H1 (cell line): ENCODE measurements around the gene DAAM1. TPM values are rescaled to one million over a fixed set of nuclear protein-coding genes. Genes with fewer than 3 reads are reported as not detected.

Source experiments
- CTCF ChIA-PET: fragments of 300-600 bp; sonication (Branson Sonifier 250); formaldehyde crosslinking; loops from one replicate; lab custom pipeline; 2021; ENCODE audit not compliant: partially characterized antibody; lab: Charles Lee
- POLR2A ChIA-PET: fragments of 300-600 bp; sonication (Branson Sonifier 250); formaldehyde crosslinking; loops from one replicate; lab custom pipeline; 2021; ENCODE audit warnings: inconsistent platforms; ENCODE audit not compliant: partially characterized antibody; lab: Charles Lee
- DNase-seq, 2 experiments: peaks; one replicate each; pipeline versions ENCODE4 v3.0.0 to v3.0.0-alpha.2; 2010 to 2022; ENCODE audit warnings: low spot score in 2 of 2, low read depth in 1 of 2, mixed read lengths in 1 of 2
- FAIRE-seq: peaks from 2 replicates; lab custom pipeline; 2011; peaks lifted over from hg19 to GRCh38; lab: Jason Lieb, UNC
- H2AFZ ChIP-seq: 2 replicates; pipeline ENCODE4 v1.8.1; 2012; ENCODE audit warnings: low read length, inconsistent platforms
- H2AK5ac ChIP-seq: 2 replicates; pipeline ENCODE4 v1.6.1; 2013; ENCODE audit warnings: low read depth, low read length
- H2BK120ac ChIP-seq: replicated peaks from 2 replicates; pipeline ENCODE3; 2013; ENCODE audit warnings: low read depth, low read length, inconsistent platforms
- H2BK12ac ChIP-seq: 2 replicates; pipeline ENCODE4 v1.6.1; 2013; ENCODE audit warnings: low read depth, low read length
- H2BK15ac ChIP-seq: 2 replicates; pipeline ENCODE4 v1.6.1; 2013; ENCODE audit warnings: low read length
- H2BK20ac ChIP-seq: 2 replicates; pipeline ENCODE4 v1.6.1; 2013; ENCODE audit warnings: low read length
- H2BK5ac ChIP-seq: 2 replicates; pipeline ENCODE4 v1.6.1; 2013; ENCODE audit warnings: low read depth, low read length
- H3K14ac ChIP-seq: 2 replicates; pipeline ENCODE4 v1.6.1; 2013; ENCODE audit warnings: inconsistent platforms; ENCODE audit not compliant: insufficient read length
- H3K18ac ChIP-seq: 2 replicates; pipeline ENCODE4 v1.6.1; 2013; ENCODE audit warnings: low read length; ENCODE audit errors: extremely low read depth
- H3K23ac ChIP-seq: 2 replicates; pipeline ENCODE4 v1.6.1; 2013; ENCODE audit warnings: inconsistent platforms; ENCODE audit not compliant: insufficient read length
- H3K23me2 ChIP-seq: 2 replicates; pipeline ENCODE4 v1.6.1; 2013; ENCODE audit warnings: low read depth, low read length
- H3K27ac ChIP-seq: 2 replicates; pipeline ENCODE4 v1.6.1; 2011; ENCODE audit warnings: low read depth, low read length, inconsistent platforms
- H3K27me3 ChIP-seq, 4 experiments: replicated peaks in 1 of 4; 1 replicate in 1 of 4; 2 replicates in 3 of 4; pipeline versions ENCODE4 v1.6.1 to v1.8.1; 2011 to 2013; ENCODE audit warnings: low read length in 3 of 4, mild to moderate bottlenecking in 3 of 4, inconsistent platforms in 2 of 4, mixed read lengths in 2 of 4, moderate library complexity in 1 of 4; ENCODE audit not compliant: control insufficient read depth in 3 of 4, insufficient read depth in 3 of 4; ENCODE audit errors: extremely low read depth in 1 of 4
- H3K36me3 ChIP-seq, 4 experiments: 2 replicates each; pipeline versions ENCODE4 v1.6.1 to v1.8.1; 2011 to 2013; ENCODE audit warnings: mild to moderate bottlenecking in 4 of 4, low read length in 3 of 4, moderate library complexity in 2 of 4, control low read depth in 1 of 4, inconsistent platforms in 1 of 4; ENCODE audit not compliant: insufficient read depth in 4 of 4, control insufficient read depth in 2 of 4
- H3K4ac ChIP-seq: replicated peaks from 2 replicates; pipeline ENCODE3; 2013; ENCODE audit warnings: low read length, low read depth, mixed read lengths, inconsistent platforms; ENCODE audit not compliant: insufficient read length
- H3K4me1 ChIP-seq, 4 experiments: replicated peaks in 1 of 4; 1 replicate in 1 of 4; 2 replicates in 3 of 4; pipeline versions ENCODE4 v1.6.1 to v1.8.1; 2011 to 2013; ENCODE audit warnings: low read length in 3 of 4, inconsistent platforms in 2 of 4, mixed read lengths in 1 of 4; ENCODE audit not compliant: insufficient read depth in 4 of 4, control insufficient read depth in 3 of 4
- H3K4me2 ChIP-seq, 2 experiments: 2 replicates each; pipeline versions ENCODE4 v1.6.1 to v1.8.1; 2011 to 2013; ENCODE audit warnings: low read depth in 2 of 2, low read length in 2 of 2, control low read depth in 1 of 2, inconsistent platforms in 1 of 2, mild to moderate bottlenecking in 1 of 2; ENCODE audit not compliant: insufficient read depth in 1 of 2
- H3K4me3 ChIP-seq, 4 experiments: fragments of 200-600, 300-600 bp in 1 of 4; sonication (generic), shearing (Covaris generic), sonication (Bioruptor Twin) in 1 of 4; 2 replicates each; pipeline versions ENCODE4 v1.5.1 to v1.8.1; 2011 to 2016; ENCODE audit warnings: low read length in 4 of 4, low read depth in 3 of 4, control low read depth in 2 of 4, inconsistent platforms in 2 of 4, mild to moderate bottlenecking in 2 of 4, mixed read lengths in 1 of 4, moderate library complexity in 1 of 4; ENCODE audit not compliant: insufficient read depth in 2 of 4; ENCODE audit errors: extremely low read depth in 1 of 4
- H3K56ac ChIP-seq: replicated peaks from 2 replicates; pipeline ENCODE3; 2013; ENCODE audit warnings: low read depth, mild to moderate bottlenecking, mixed read lengths, low read length, inconsistent platforms; ENCODE audit not compliant: insufficient read length
- H3K79me1 ChIP-seq: 2 replicates; pipeline ENCODE4 v1.6.1; 2013; ENCODE audit warnings: low read depth, low read length, control low read depth
- H3K79me2 ChIP-seq, 2 experiments: 2 replicates each; pipeline versions ENCODE4 v1.6.1 to v1.8.1; 2012 to 2013; ENCODE audit warnings: low read length in 2 of 2, mild to moderate bottlenecking in 2 of 2, inconsistent platforms in 1 of 2; ENCODE audit not compliant: insufficient read depth in 2 of 2, control insufficient read depth in 1 of 2
- H3K9ac ChIP-seq, 4 experiments: replicated peaks in 1 of 4; 1 replicate in 1 of 4; 2 replicates in 3 of 4; pipeline versions ENCODE4 v1.6.1 to v1.8.1; 2011 to 2013; ENCODE audit warnings: low read depth in 3 of 4, low read length in 3 of 4, control low read depth in 2 of 4, mild to moderate bottlenecking in 2 of 4, moderate library complexity in 2 of 4, inconsistent platforms in 1 of 4; ENCODE audit errors: extremely low read depth in 1 of 4
- H3K9me3 ChIP-seq, 2 experiments: 2 replicates each; pipeline versions ENCODE4 v1.6.1 to v1.8.1; 2012 to 2013; ENCODE audit warnings: mild to moderate bottlenecking in 2 of 2, moderate library complexity in 2 of 2, control low read depth in 1 of 2, inconsistent platforms in 1 of 2, low read depth in 1 of 2, low read length in 1 of 2, mixed read lengths in 1 of 2; ENCODE audit not compliant: insufficient read depth in 2 of 2
- H4K20me1 ChIP-seq, 2 experiments: replicated peaks in 1 of 2; 2 replicates each; pipeline versions ENCODE3 to v1.8.1; 2011 to 2013; ENCODE audit warnings: inconsistent platforms in 2 of 2, low read length in 2 of 2, mild to moderate bottlenecking in 1 of 2; ENCODE audit not compliant: insufficient read depth in 2 of 2, control insufficient read depth in 1 of 2
- H4K5ac ChIP-seq: 2 replicates; pipeline ENCODE4 v1.6.1; 2013; ENCODE audit warnings: low read length, low read depth, mixed read lengths, inconsistent platforms; ENCODE audit not compliant: insufficient read length
- H4K8ac ChIP-seq: 2 replicates; pipeline ENCODE4 v1.8.0; 2013; ENCODE audit warnings: mild to moderate bottlenecking, moderate library complexity, low read length, inconsistent platforms; ENCODE audit not compliant: insufficient read depth; ENCODE audit errors: extremely low read depth
- H4K91ac ChIP-seq: replicated peaks from 2 replicates; pipeline ENCODE3; 2013; ENCODE audit warnings: low read length, mixed read lengths, inconsistent platforms; ENCODE audit not compliant: insufficient read length
- CREB1 ChIP-seq: IDR thresholded peaks from 2 replicates; pipeline ENCODE4 v1.6.1; 2012; ENCODE audit warnings: inconsistent platforms
- EZH2 ChIP-seq: fragments of 200-600 bp; sonication (generic); IDR thresholded peaks from 2 replicates; pipeline ENCODE4 v1.7.1; 2012; ENCODE audit warnings: low read depth, mild to moderate bottlenecking, moderate library complexity, low read length, inconsistent platforms; ENCODE audit not compliant: severe bottlenecking
- RAD21 ChIP-seq, 2 experiments: IDR thresholded peaks in 1 of 2; conservative IDR thresholded peaks in 1 of 2; 2 replicates each; pipeline ENCODE4 v1.6.1; 2011; ENCODE audit warnings: low read depth in 2 of 2, low read length in 2 of 2, improper control_type of control experiment in 1 of 2, inconsistent platforms in 1 of 2, mild to moderate bottlenecking in 1 of 2, moderate library complexity in 1 of 2
- TEAD4 ChIP-seq: IDR thresholded peaks from 2 replicates; pipeline ENCODE4 v1.6.1; 2012; ENCODE audit warnings: low read depth, low read length, inconsistent platforms, mixed read lengths
- YY1 ChIP-seq: IDR thresholded peaks from 2 replicates; pipeline ENCODE4 v1.6.1; 2011; ENCODE audit warnings: low read depth, mild to moderate bottlenecking, low read length
- ZNF274 ChIP-seq: IDR thresholded peaks from 2 replicates; pipeline ENCODE4 v1.7.0; 2012; ENCODE audit warnings: low read length, borderline replicate concordance; ENCODE audit errors: extremely low read depth
- WGBS, 2 experiments: shearing (Covaris generic) in 1 of 2; methylation state at CpG; one replicate each; pipeline versions ENCODE4 v1.1.6 to v1.1.7; 2013 to 2015; ENCODE audit warnings: low lambda C conversion rate in 2 of 2, mixed read lengths in 2 of 2, inconsistent platforms in 1 of 2, low coverage in 1 of 2, missing lambda C conversion rate in 1 of 2; ENCODE audit not compliant: insufficient replicate concordance in 2 of 2, insufficient coverage in 1 of 2, insufficient read length in 1 of 2; ENCODE audit errors: extremely low coverage in 1 of 2, missing lambda C conversion rate in 1 of 2; 5-methylcytosine and 5-hydroxymethylcytosine counted together
- polyA plus RNA-seq, 7 experiments: library from polyadenylated mRNA; depleted of rRNA in 3 of 7; stranded (reverse) in 5 of 7; unstranded in 2 of 7; fragments of >200 nt in 5 of 7; fragments of 200-250 nt in 2 of 7; gene quantifications; 1 replicate in 5 of 7; 2 replicates in 1 of 7; 4 replicates in 1 of 7; pipeline versions ENCODE4 v1.2.1 to v1.2.3, GENCODE V29; 2011 to 2013; ENCODE audit warnings: missing spikeins in 2 of 7, mixed read lengths in 2 of 7
- total RNA-seq: library from RNA; stranded (reverse); fragmentation: NEBNext Ultra II Directional; extraction: Animal tissue kit (Norgen Biotek cat#: 25700); gene quantifications from 2 replicates; pipeline ENCODE4 v1.2.1, GENCODE V29; 2021

The DAAM1 gene
- total and polyA plus RNA-seq, 2 of the 8 experiments (the other 6 are each of a cell fraction or from before 2014, with no cell fraction given) = 5.0 to 44.9 TPM

DNA sequence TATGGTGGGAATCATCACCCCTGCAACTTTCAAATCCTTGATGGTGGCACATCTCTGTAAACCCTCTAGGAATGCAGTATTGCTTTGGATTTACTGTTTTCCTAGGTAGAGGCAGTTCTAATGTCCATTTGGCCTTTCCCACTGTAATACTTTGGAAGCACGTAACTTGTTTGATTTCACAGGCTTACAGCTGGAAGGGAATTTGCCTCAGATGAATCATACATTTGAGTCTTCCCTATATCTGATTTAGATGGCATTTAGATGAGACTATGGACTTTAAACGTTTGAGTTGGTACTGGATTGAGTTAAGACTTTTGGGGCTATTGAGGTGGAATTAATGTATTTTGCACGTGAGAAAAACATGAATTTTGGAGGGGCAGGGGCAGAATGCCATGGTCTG, 35.9 kb downstream of the DAAM1 start:
- Histone ChIP-seq H3K4ac (no peak overlapping the region), H3K56ac (no peak overlapping the region), H3K23ac (no peak overlapping the region), H4K8ac (no peak overlapping the region), H3K4me3 (no peak overlapping the region), H2AFZ (no peak overlapping the region), H3K36me3 (no peaks in the 10 kb centered on the region), H3K4me1 (peaks cover 0 to 7% (median 5%) of the 10 kb centered on the region in 4 experiments; a peak in 3 of 7 replicates), H3K18ac (no peak overlapping the region), H3K4me2 (no peak overlapping the region), H3K79me1 (no peaks in the 10 kb centered on the region; the same call in 1 of the 2 replicates), H2AK5ac (no peak overlapping the region), H3K9ac (no peak overlapping the region), H4K20me1 (peaks cover 0 to 2% of the 10 kb centered on the region in 2 experiments), H2BK20ac (no peak overlapping the region), H2BK15ac (no peak overlapping the region), H4K91ac (no peak overlapping the region), H2BK120ac (no peak overlapping the region), H4K5ac (no peak overlapping the region), H3K27ac (no peak overlapping the region), H3K27me3 (no peaks in the 10 kb centered on the region), H3K9me3 (no peaks in the 10 kb centered on the region), H2BK12ac (no peak overlapping the region), H2BK5ac (no peak overlapping the region), H3K23me2 (no peaks in the 10 kb centered on the region), H3K14ac (no peak overlapping the region), H3K79me2 (peaks cover 3 to 23% of the 10 kb centered on the region in 2 experiments; a peak in 1 of 4 replicates)
- WGBS, 2 experiments = 86% methylated on average over 3 of the region's 3 CpGs; no CpG with 5 or more reads in 1 of the 2 experiments
- ChIA-PET POLR2A (no interaction called here), CTCF (no interaction called here)
- no peak for FAIRE-seq
- no peak for DNase-seq
- TF ChIP-seq ZNF274 = no peak
- no peak for TF ChIP-seq RAD21 (IDR thresholded peaks at IDR 0.05 in 1 of 2, conservative IDR thresholded peaks at IDR 0.05 in 1 of 2; ENCODE audit: low read depth in 2 of 2, low read length in 2 of 2)
- TF ChIP-seq TEAD4 = no peak
- no peak for TF ChIP-seq CREB1
- TF ChIP-seq EZH2 = no peak
- TF ChIP-seq YY1 = no peak
